GM21529 (cell line): ENCODE measurements around the gene EFCAB6.

Experiments
- ATAC-seq: cut with Tn5 transposase; IDR thresholded peaks from one replicate; pipeline ENCODE4 v1.9.1; 2021; ENCODE audit not compliant: unreplicated experiment

The EFCAB6 gene

GRCh38 chr22:43847376-43848289 lies 35.5 kb upstream of the EFCAB6 start:
- ATAC-seq: no peak

GRCh38 chr22:43846966-43847365 lies 34.9 kb upstream of the EFCAB6 start:
- ATAC-seq: no peak

GRCh38 chr22:43845981-43846380 lies 33.9 kb upstream of the EFCAB6 start:
- no peak for ATAC-seq

- no peak for ATAC-seq
Observed at GRCh38 chr22:43844560-43845545, 32.7 kb upstream of the EFCAB6 start.

- no peak for ATAC-seq
Observed at GRCh38 chr22:43843783-43844530, 31.9 kb upstream of the EFCAB6 start.

GRCh38 chr22:43841742-43842141 lies 29.6 kb upstream of the EFCAB6 start:
- ATAC-seq: no peak

GRCh38 chr22:43840851-43841250 lies 28.7 kb upstream of the EFCAB6 start:
- no peak for ATAC-seq

GRCh38 chr22:43840431-43840830 lies 28.3 kb upstream of the EFCAB6 start:
- no peak for ATAC-seq

GRCh38 chr22:43839781-43840180 lies 27.7 kb upstream of the EFCAB6 start:
- ATAC-seq: no peak

GRCh38 chr22:43838571-43839307 lies 26.6 kb upstream of the EFCAB6 start:
- ATAC-seq: no peak

GRCh38 chr22:43838161-43838560 lies 26.1 kb upstream of the EFCAB6 start:
- no peak for ATAC-seq

GRCh38 chr22:43837666-43838065 lies 25.6 kb upstream of the EFCAB6 start:
- no peak for ATAC-seq

GRCh38 chr22:43835736-43836135 lies 23.6 kb upstream of the EFCAB6 start:
- ATAC-seq: no peak

- no peak for ATAC-seq
Observed at GRCh38 chr22:43835166-43835565, 23.1 kb upstream of the EFCAB6 start.

- ATAC-seq: no peak
Observed at GRCh38 chr22:43833286-43834240, 21.5 kb upstream of the EFCAB6 start.

- no peak for ATAC-seq
Observed at GRCh38 chr22:43832393-43833265, 20.5 kb upstream of the EFCAB6 start.

- ATAC-seq: no peak
Observed at GRCh38 chr22:43831561-43832392, 19.7 kb upstream of the EFCAB6 start.
